ENCODE results near the gene RFWD3. TPM values are rescaled to one million over a fixed set of nuclear protein-coding genes. Genes with fewer than 3 reads are reported as not detected.

Gene RFWD3
- total RNA-seq, 2 donors from 2014 or later, result 2.9 to 9.7 TPM

- Histone ChIP-seq H3K4me3 (no peak overlapping the region), H3K36me3 (no peaks in the 10 kb centered on the region), H3K9me3 (no peaks in the 10 kb centered on the region), H3K27me3 (no peaks in the 10 kb centered on the region), H3K27ac (no peak overlapping the region), H3K4me1 (no peaks in the 10 kb centered on the region)
- no peak for TF ChIP-seq CTCF (IDR thresholded peaks at IDR 0.05)
- no peak for DNase-seq (ENCODE audit: low spot score)
Measured at GRCh38 chr16:74710401-74710800, 43.7 kb upstream of the RFWD3 start.

GRCh38 chr16:74709441-74709877 lies 42.8 kb upstream of the RFWD3 start:
- no peaks in the 10 kb centered on the region for H3K9me3 ChIP-seq
- H3K27ac ChIP-seq, result no peak overlapping the region
- H3K4me3 ChIP-seq, result no peak overlapping the region
- no peaks in the 10 kb centered on the region for H3K36me3 ChIP-seq
- peak; percentile 87 to 97 for TF ChIP-seq CTCF (IDR thresholded peaks at IDR 0.05)
- H3K4me1 ChIP-seq, result no peaks in the 10 kb centered on the region
- no peaks in the 10 kb centered on the region for H3K27me3 ChIP-seq
- peak; percentile 82 for DNase-seq (ENCODE audit: low spot score)

GRCh38 chr16:74700438-74701225 lies 34.0 kb upstream of the RFWD3 start, which contains the start of gene MLKL:
TSS of gene MLKL (minus strand) at chr16:74700862. CDS start at chr16:74695757, 5,105 bp downstream.
- peak within 1 kb of the TSS; percentile 59 to 74 for H3K4me3 ChIP-seq
- DNase-seq (ENCODE audit: low spot score), result peak; percentile 67
- no peaks in the 10 kb centered on the region for H3K36me3 ChIP-seq
- peaks cover 0 to 6% of the 10 kb centered on the region in 2 donors for H3K4me1 ChIP-seq
- H3K27me3 ChIP-seq, result no peaks in the 10 kb centered on the region
- peak within 1 kb of the TSS; percentile 76 to 79 for H3K27ac ChIP-seq
- H3K9me3 ChIP-seq, result no peaks in the 10 kb centered on the region
- TF ChIP-seq CTCF (IDR thresholded peaks at IDR 0.05), result no peak

- Histone ChIP-seq H3K4me3 (peak overlapping the region; percentile 59 to 74), H3K9me3 (no peaks in the 10 kb centered on the region), H3K4me1 (peaks cover 0 to 6% of the 10 kb centered on the region in 2 donors), H3K36me3 (no peaks in the 10 kb centered on the region), H3K27me3 (no peaks in the 10 kb centered on the region), H3K27ac (peak overlapping the region; percentile 76 to 79)
- TF ChIP-seq CTCF (IDR thresholded peaks at IDR 0.05), result no peak
- no peak for DNase-seq (ENCODE audit: low spot score)
Measured at GRCh38 chr16:74700116-74700437, 33.4 kb upstream of the RFWD3 start.

GRCh38 chr16:74699666-74700065 lies 33.0 kb upstream of the RFWD3 start:
- no peaks in the 10 kb centered on the region for H3K27me3 ChIP-seq
- peak overlapping the region; percentile 76 to 79 for H3K27ac ChIP-seq
- no peak for DNase-seq (ENCODE audit: low spot score)
- H3K4me1 ChIP-seq, result peaks cover 0 to 6% of the 10 kb centered on the region in 2 donors
- H3K4me3 ChIP-seq, result peak overlapping the region; percentile 59 to 74
- no peaks in the 10 kb centered on the region for H3K9me3 ChIP-seq
- no peak for TF ChIP-seq CTCF (IDR thresholded peaks at IDR 0.05)
- H3K36me3 ChIP-seq, result no peaks in the 10 kb centered on the region

Data from right atrium auricular region (tissue), 2 donors.